Stimulated activated CD8-positive, alpha-beta memory T cell treated with anti-CD3 and anti-CD28 coated beads, Interleukin-7, amount 100 ng/mL, for 48 hours (primary cell): ENCODE data around the gene ADAMTS4.

Experiments
- DNase-seq, 2 donors: peaks; one replicate each; pipeline ENCODE4 v3.0.0-alpha.2; 2020; ENCODE audit warnings: low read depth in 1 of 2; ENCODE audit errors: extremely low read depth in 1 of 2

The ADAMTS4 gene

DNA sequence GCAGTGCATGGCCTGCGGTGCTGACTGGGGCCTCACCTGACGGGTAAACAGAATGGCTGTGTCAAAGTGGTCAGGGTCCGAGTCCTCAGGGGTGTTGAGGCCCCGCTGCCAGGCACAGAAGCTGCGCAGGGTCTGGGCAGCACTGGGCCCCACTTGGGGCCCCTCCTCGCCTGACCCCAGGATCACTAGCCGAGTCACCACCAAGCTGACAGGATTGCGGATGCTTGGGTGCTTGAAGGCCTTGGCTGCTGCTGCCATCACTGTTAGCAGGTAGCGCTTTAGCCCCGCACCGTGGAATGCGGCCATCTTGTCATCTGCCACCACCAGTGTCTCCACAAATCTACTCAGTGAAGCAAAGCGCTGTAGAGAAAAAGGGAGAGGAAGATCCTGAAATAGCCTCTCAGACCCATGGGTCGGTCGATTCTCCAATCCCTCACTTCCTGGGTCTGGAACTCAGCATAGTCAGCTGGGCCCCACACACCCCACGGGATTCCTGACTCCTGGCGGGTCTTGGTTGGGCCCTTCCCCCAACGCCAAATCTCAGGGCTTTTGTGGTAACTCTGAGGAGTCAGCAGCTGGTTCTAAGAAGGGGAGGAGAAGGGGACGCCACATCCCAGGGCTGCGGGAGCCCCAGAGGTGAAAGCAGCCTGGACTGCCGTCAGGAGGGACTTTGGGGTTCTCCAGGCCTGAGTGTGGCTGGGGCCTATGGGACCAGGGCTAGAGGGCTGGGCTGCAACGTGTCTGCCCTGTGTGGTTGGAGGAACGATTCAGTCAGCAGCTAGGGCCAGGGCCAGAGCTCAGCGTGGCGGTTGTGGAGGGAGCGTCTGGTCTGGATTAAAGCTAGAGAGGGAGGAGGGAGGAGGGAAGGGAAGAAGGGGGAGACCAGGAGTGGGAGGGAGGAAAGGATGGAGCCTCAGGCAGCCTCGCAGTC, 2.1 kb downstream of the ADAMTS4 start:
- DNase-seq = no peak

DNA sequence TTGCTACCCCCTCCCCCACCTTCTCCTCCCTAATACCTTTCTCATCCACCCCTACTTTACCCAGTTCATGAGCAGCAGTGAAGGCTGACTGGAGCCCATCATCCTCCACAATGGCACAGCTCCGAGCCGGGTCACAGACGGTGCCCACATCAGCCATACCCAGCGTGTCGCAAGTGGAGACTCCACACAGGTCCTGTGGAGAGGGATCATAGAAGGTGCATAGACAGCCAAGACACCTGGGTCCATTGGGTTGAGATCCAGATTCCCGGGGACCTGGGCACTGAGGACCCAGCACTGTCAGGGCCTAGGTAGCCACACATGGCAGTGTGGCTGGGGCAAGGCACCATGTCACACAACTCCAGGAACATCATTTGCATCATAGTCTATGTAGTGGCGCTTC, 2.7 kb downstream of the ADAMTS4 start:
- no peak for DNase-seq

DNA sequence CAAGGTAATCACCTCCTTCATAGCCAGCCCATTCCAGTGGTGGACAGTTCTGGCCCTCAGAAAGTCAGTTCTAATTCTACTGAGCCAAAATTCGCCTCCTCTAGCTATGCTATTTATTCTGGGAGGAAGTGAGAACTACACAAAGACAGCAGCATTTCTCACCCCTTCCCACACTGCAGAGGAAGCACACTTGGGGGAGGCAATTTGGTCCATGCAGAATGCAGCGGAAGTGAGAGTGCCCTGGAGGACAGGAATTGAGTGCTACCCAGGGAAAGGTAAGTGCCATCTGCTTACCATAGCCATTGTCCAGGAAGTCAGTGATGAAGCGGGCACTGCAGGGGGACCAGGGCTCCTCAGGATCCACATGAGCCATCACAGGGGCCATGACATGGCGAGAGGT, 3.7 kb downstream of the ADAMTS4 start:
- DNase-seq = no peak

DNA sequence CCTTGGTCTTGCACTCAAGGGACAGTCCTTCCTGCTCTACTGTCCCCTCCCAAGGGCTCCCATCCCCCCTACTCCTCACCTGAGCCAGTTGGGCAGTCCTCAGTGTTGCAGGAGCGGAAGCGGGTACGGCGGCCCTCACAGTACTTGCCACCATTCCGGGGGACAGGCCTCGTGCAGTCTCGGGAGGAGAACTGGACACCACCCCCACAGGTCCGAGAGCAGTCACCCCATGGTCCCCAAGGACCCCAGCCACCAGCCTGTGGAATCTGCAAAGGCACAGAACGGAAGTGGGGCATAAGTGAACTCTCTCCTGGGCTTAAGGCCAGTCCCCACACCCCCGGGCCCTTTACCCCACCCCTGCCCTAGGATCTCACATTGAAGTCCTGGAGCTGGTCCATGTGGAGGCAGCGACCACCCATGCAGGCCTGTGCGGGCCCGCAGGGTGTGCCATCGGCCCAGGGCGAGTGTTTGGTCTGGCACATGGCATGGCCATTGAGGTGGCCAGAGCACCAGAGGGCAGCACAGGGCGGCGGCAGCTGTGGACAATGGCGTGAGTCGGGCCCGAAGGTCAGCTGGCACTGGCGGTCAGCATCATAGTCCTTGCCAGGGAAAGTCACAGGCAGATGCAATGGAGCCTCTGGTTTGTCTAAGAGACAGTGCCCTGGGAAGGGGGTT, 5.2 kb downstream of the ADAMTS4 start:
- no peak for DNase-seq

DNA sequence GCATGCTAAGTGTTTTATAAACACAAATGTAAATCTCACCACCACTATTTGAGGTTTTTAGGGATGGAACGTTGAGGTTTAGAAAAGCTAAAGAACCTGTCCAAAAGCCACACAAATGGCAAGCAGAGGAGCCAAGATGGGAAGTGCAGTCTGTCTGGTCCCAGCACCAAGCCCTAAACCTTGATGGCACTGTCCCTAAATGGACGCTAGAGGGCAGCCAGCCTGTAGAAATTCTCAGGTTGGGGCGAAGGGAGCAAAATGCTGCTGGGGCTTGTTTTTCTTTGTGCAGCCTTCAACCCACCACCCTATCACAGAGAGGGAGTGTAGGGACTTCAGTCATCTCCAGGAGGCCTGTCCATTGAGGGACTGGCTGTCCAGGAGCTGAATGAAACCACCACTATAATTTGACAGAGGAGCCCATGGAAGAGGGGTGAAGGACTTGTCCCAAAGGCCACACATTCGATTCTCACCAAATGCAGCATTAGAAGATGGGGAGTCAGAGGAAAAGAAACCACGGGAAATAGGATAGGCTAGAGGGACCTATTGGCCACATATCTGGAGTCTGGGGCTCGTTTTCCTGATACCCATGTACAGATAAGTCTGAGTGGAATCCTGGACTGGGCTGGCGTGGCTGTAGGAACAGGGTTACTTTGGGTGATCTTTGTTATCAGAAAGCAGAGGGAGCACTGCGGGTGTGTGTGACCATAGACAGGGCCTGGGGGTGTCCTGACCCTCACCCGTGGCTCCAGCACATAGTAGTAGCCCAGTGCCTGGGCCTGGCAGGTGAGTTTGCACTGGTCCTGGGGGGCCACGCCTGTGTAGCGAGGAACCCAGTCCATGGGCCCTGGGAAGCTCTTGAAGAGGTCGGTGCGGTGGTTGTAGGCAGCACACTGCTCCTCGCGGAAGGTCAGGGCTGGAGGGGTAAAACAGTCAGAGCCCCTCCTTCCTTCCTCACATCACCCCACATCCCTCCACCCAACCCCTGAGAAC, 6.1 kb downstream of the ADAMTS4 start:
- DNase-seq = no peak

DNA sequence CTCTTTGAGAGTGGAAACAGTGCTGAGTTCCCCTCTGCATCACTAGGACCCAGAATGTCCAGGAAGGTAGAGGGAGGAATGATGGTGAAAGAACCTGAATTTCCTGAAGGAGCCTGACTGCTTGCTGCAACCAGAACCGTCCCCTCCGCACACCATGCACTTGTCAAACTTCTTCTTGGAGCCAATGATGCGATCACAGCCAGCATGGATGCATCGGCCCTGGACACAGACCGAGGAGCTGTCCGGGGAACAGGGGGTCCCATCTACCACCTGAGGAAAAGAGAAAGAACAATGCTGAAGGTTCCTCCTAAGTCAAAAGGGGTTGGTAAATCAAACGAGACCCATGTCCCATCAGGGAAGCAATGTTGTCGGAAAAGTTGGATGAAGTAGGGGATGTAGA, 6.9 kb downstream of the ADAMTS4 start:
- DNase-seq = no peak

DNA sequence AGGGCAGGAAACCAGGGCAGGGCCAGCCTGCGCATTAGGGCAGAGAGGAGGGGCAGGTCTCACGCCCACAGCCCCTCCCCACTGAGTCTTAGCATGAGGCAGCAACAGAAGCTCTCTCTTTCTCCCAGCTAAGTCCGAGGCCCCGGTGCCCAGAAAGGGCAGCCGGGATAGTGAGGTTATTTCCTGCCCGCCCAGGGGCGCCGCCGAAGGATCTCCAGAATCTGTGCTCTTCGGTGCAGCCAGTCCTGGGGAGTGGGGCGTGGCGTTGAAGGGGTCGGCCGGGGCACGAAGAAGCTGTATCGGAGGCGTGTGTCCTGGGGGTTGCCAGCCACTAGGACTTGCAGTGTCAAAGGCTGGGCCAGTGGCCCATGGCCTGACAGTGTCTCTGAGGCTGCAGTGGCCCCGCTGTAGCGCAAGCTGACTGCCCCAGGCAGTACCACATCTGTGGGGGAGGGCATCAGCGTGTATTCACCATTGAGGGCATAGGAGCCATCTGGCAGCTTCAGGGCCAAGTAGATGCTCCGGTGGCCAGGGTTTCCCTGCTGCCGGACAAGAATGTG, 7.8 kb downstream of the ADAMTS4 start:
- no peak for DNase-seq

DNA sequence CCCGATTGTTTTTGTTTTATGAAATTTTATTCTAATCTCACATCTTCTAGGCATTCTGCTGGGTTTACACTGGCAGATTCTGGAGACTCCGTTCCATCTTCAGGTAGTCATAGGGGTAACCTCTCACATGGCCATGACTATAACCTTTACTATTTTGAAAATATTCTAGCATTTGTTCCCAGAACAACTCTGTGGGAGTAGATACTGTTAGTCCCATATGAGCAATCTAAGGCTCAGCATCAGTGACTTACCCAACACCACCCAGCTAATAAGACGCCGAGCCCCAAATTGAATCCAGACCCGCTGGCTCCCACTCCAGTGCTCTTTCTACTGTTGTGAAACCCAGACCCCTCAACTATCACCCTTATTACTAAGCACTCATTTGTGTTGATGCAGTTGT, 9.8 kb downstream of the ADAMTS4 start:
- DNase-seq = no peak

DNA sequence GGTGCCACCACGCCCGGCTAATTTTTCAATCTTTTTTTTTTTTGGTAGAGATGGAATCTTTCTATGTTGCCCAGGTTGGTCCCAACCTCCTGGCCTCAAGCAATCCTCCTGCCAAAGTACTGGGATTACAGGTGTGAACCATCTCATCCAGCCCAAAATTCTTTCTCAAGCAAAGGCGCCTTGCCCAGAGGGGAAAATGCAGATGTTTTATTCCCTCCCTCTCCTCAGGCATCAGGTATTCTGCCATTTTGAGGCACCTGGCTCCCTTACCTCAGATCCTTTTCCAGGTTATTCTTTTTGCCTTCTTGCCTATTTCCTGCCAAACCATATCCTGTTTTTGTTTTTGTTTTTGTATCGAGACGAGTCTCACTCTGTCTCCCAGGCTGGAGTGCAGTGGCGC, 10.5 kb downstream of the ADAMTS4 start:
- DNase-seq = no peak

DNA sequence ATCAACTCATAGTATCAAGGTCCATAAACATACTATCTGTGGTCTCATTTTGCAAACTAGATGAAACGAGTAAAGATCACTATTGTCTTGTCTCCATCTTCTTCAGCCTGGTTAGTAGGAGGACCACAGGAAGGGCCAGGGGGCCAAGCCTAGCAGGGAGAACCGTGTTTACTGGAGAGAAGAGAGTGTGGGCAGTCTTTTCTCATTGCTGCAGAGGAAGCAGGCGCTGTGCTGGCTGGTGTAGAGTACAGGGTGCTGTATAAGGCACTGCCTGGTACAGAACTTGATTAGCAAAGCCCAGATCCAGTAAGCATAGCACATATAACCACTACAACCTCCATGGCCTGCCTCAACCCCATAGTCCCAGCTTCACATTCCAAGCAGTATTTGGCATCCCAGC, 11.5 kb downstream of the ADAMTS4 start:
- DNase-seq = no peak

DNA sequence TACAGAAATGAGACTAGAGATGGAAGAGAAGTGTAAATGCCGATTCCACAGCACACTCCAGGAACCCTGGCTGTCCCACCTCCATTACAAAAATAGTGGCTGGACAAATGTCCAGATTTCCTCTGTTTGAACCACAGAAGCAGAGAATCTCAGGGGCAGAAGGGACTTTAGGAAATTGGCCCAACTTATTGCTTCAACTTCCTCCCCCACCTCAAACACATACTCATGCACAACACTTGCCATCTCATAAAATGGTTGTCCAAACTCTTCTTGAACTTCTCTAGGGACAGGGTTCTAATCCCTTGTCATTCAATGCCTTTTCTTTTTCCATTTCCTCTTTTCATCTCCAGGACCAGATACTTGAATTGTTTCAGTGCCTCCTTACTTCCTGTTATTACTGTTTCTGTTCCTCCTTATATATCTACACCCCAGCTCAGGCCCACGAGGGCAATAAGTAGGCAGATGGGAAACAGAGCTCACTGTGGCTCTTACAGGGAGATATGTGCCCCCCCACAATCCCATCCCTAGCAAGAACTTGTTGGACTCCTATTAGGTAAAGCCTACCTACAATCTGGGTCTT, 13.0 kb downstream of the ADAMTS4 start:
- DNase-seq = no peak

DNA sequence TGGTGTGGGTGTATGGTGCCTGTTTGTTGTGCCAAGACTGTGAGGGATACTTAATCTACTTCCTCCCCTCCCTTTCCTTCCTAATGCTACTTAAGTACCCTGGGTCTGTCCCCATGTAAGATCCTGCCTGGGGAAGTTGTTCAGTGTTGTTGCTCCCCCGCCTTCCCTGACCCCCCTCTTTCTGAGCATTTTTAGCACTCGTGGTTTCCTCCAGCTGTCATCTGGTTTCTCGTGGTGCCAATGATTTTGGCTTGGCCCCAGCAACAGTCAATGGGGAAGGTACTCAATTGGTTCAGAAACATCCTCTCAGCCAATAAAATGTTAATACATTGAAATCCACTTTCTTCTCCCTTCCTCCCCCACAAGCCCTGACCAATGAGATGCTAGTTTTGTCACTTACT, 13.6 kb downstream of the ADAMTS4 start:
- DNase-seq = peak in 1 of 2 donors; percentile 63

DNA sequence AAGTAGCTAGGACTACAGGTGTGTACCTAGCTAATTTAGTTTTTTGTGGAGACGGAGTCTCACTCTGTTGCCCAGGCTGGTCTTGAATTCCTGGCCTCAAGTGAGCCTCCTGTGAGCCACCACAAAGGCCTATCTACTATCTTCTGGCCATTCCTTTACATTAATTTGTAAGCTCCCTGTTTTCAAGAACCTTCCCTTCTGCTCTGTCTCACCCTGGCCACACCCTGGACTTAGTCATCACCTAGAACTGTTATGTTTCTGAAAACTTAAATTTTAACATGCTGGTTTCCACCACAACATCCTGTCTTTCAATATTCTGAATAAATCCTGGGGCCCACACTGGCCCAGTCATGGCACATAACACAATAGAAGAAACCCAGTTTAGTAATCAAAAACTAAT, 16.6 kb downstream of the ADAMTS4 start:
- peak in 1 of 2 donors; percentile 59 for DNase-seq

DNA sequence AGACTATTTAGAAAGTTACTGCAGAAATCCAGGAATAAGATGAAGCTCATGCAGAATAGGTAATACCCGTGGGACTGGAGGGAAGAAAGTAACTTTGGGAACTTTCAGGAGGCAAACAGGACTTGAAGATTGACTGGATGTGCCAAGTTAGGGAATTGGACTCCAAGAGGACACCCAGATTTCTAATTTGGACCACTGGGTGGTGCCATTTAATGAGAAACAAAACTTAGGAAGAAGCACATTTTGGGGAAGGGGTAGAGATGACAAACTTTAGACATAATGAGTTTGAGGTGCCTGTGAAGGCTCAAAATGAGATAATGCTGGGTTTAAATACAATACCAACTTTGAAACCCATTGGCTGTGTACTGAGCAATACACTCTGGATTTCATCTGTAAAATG, 18.2 kb downstream of the ADAMTS4 start:
- DNase-seq = no peak

DNA sequence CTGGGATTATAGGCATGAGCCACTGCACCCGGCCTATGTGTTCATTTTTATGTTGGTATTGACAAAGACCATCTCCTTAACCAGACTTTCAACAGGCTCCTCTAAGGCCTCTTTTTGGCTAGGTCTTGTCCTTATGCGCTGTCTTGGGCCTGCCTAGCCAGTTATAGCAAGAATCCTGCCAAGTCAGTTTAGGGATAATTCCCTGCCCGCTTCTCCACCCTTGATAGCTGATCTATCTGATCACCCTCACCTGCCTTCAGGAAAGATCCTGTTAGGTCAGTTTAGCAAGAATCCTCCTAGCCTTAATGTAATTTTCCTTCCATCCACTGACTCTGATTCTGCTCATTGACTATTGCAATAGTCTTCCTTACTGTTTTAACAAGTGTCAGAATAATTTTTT, 19.2 kb downstream of the ADAMTS4 start:
- DNase-seq = no peak

DNA sequence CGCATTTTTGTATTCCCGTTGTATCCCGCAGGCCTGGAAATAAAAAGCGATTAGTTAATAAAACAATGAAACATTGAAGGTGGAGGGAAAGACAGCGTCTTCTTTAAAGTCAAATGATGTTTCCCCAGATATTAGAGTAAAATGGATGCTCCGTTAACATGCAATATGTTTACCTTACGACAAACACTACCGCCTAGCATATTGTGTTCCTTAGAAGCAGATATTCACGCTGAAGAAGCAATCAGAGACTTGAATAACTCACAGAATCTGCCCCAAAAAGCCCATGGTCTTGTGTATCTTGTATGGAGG, 21.0 kb downstream of the ADAMTS4 start:
- no peak for DNase-seq

DNA sequence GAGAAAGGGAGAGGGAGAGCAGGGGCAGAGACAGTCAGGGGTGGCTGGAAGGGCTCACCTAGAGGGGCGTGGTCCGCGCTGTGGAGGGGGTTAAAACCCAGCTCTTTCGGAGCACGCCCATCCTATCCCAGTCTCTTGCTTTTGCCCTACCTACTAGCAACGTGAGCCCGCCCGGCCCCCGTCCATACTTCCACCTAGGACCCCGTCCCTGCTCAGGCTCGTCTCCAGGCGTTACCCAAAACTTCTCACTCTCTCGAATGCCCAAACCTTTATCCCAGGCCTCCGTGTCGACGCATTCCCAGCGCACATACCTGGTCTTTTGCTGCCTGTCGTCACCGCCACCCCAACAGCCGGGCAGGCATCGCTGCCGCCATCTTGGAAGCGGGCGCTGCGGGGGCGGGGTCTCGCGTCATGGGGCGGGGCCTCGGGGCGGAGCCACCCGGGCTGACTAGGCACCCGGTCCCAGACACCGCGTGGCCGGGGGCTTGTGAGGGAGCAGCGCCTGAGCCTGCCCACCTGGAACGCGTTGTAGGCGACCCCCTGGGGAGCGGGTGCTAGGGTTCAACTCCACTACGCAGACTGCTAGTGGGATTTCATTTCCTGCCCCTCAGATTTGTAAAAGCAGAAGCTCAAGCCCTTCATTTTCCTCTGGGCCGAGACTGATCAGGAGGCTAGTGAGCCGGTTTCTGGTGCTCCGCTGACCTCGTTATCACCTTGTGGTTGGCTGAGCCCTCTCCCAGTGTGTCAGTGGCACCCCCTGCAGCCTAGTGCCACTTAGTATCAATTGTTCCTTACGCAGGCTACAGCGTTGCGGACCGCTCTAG, 21.5 kb downstream of the ADAMTS4 start, which contains the start of gene B4GALT3:
Gene B4GALT3, minus strand, starts transcription at position 396 of the 824 bp plus-strand sequence. CDS start 1,447 bp downstream, outside the sequence.
- peak; percentile 88 to 89 for DNase-seq

DNA sequence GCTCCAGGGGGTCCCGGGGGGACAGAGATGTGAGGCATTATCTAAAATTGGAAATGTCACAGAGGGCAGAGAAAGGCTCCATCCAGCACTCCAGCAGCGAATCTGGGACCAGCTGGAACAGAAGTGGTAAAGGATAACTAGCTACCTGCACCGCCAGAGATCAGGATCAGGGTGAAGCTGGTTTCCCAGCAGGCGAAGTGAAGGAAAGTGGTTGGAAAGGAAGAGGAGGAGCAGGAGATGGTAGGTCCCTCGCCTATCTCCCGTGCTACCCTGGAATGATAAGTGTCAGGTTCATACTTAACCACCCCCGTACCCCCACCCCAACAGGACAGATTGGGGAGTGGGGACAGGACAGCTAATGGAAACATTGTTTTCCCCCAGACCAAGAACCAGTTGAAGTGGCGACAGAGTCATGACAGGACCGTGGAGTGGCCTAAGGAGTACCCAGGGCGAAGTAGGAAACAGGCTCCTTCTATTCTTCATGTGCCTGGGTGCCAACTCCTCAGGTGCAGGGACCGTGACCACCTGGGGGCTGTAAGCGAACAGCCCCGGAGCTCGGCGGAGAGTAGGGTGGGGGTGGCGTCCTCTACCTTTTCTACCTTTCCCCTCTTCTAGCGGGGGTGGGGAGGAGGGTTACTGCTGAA, 22.3 kb downstream of the ADAMTS4 start:
- DNase-seq = no peak
